GM21360 (cell line): ENCODE results near the gene TPGS1.

ENCODE experiments used
- ATAC-seq: cut with Tn5 transposase; IDR thresholded peaks from one replicate; pipeline ENCODE4 v1.9.1; 2021; ENCODE audit warnings: mild to moderate bottlenecking, moderate library complexity; ENCODE audit not compliant: unreplicated experiment

The TPGS1 gene

DNA sequence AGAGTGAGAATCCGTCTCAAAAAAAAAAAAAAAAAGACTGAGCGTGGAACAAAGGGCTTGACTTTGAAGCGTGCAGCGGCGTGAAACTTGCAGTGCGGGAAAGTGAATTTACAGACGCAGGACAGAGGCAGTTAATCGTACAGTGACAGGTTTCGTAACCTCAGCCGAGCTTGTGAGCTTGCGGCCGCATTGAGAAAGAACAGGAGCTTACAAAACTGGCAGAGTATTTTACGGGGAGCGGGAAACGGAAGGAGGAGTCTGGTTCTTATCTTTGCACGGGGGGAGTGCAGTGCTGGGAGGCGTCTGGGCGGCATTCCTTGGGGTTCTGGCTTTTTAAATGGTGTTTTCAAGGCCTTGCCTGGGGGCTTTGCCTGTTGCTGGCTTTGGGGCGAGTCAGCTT, 59.1 kb downstream of the TPGS1 start:
- no peak for ATAC-seq

GRCh38 chr19:566844-567243, 59.5 kb downstream of the TPGS1 start:
- no peak for ATAC-seq

- ATAC-seq, result no peak
These were observed 60.1 kb downstream of the TPGS1 start for GRCh38 chr19:567296-567900.
